ENCODE measurements around the gene HIGD2A. TPM values are rescaled to one million over a fixed set of nuclear protein-coding genes. Genes with fewer than 3 reads are reported as not detected.

HIGD2A gene
- total RNA-seq, 1 donor from 2014 or later, result 74.6 TPM

GRCh38 chr5:176420086-176420485 is 31.5 kb downstream of the HIGD2A start:
- peaks cover 1% of the 10 kb centered on the region for H3K36me3 Mint-ChIP-seq (ENCODE audit: low read depth)
- H3K27ac Mint-ChIP-seq (ENCODE audit: unreplicated experiment), result no peak overlapping the region
- no peak for TF ChIP-seq CTCF (IDR thresholded peaks at IDR 0.05)
- H3K9me3 Mint-ChIP-seq (ENCODE audit: low read depth), result peaks cover 8% of the 10 kb centered on the region
- H3K4me3 Mint-ChIP-seq (ENCODE audit: unreplicated experiment), result no peak overlapping the region
- peaks cover 32% of the 10 kb centered on the region for H3K4me1 Mint-ChIP-seq (ENCODE audit: low read depth)
- peaks cover 21% of the 10 kb centered on the region for H3K27me3 Mint-ChIP-seq (ENCODE audit: low read depth)
- DNase-seq (ENCODE audit: low spot score), result no peak

GRCh38 chr5:176420972-176421544 is 32.5 kb downstream of the HIGD2A start:
- peaks cover 21% of the 10 kb centered on the region for H3K27me3 Mint-ChIP-seq (ENCODE audit: low read depth)
- DNase-seq (ENCODE audit: low spot score), result no peak
- H3K4me3 Mint-ChIP-seq (ENCODE audit: unreplicated experiment), result no peak overlapping the region
- H3K36me3 Mint-ChIP-seq (ENCODE audit: low read depth), result peaks cover 1% of the 10 kb centered on the region
- peaks cover 34% of the 10 kb centered on the region for H3K4me1 Mint-ChIP-seq (ENCODE audit: low read depth)
- H3K27ac Mint-ChIP-seq (ENCODE audit: unreplicated experiment), result no peak overlapping the region
- peaks cover 8% of the 10 kb centered on the region for H3K9me3 Mint-ChIP-seq (ENCODE audit: low read depth)
- TF ChIP-seq CTCF (IDR thresholded peaks at IDR 0.05), result no peak

- Mint-ChIP-seq H3K9me3 (ENCODE audit: low read depth) (peaks cover 8% of the 10 kb centered on the region), H3K27ac (ENCODE audit: unreplicated experiment) (no peak overlapping the region), H3K27me3 (ENCODE audit: low read depth) (peaks cover 21% of the 10 kb centered on the region), H3K36me3 (ENCODE audit: low read depth) (peaks cover 1% of the 10 kb centered on the region), H3K4me1 (ENCODE audit: low read depth) (peaks cover 28% of the 10 kb centered on the region), H3K4me3 (ENCODE audit: unreplicated experiment) (no peak overlapping the region)
- DNase-seq (ENCODE audit: low spot score), result no peak
- TF ChIP-seq CTCF (IDR thresholded peaks at IDR 0.05), result no peak
Measured at GRCh38 chr5:176424181-176424580, 35.6 kb downstream of the HIGD2A start.

- no peak for DNase-seq (ENCODE audit: low spot score)
- Mint-ChIP-seq H3K9me3 (ENCODE audit: low read depth) (peaks cover 8% of the 10 kb centered on the region), H3K36me3 (ENCODE audit: low read depth) (peaks cover 1% of the 10 kb centered on the region), H3K27ac (ENCODE audit: unreplicated experiment) (peak overlapping the region; percentile 78), H3K27me3 (ENCODE audit: low read depth) (peaks cover 20% of the 10 kb centered on the region), H3K4me3 (ENCODE audit: unreplicated experiment) (no peak overlapping the region), H3K4me1 (ENCODE audit: low read depth) (peaks cover 28% of the 10 kb centered on the region)
- TF ChIP-seq CTCF (IDR thresholded peaks at IDR 0.05), result no peak
Measured at GRCh38 chr5:176425138-176425537, 36.6 kb downstream of the HIGD2A start.

- Mint-ChIP-seq H3K36me3 (ENCODE audit: low read depth) (peaks cover 1% of the 10 kb centered on the region), H3K27ac (ENCODE audit: unreplicated experiment) (peak overlapping the region; percentile 55), H3K4me1 (ENCODE audit: low read depth) (peaks cover 28% of the 10 kb centered on the region), H3K27me3 (ENCODE audit: low read depth) (peaks cover 13% of the 10 kb centered on the region), H3K9me3 (ENCODE audit: low read depth) (peaks cover 5% of the 10 kb centered on the region), H3K4me3 (ENCODE audit: unreplicated experiment) (no peak overlapping the region)
- no peak for TF ChIP-seq CTCF (IDR thresholded peaks at IDR 0.05)
- no peak for DNase-seq (ENCODE audit: low spot score)
Measured at GRCh38 chr5:176425791-176426190, 37.2 kb downstream of the HIGD2A start.

All from chondrocyte (in vitro differentiated cells).